Measurements from ENCODE around the gene RNF40. TPM values are rescaled to one million over a fixed set of nuclear protein-coding genes. Genes with fewer than 3 reads are reported as not detected.

Gene RNF40
- polyA plus RNA-seq, 1 donor (not counting 4 experiments of a cell fraction or from before 2014, with no cell fraction given): 52.7 TPM

DNA sequence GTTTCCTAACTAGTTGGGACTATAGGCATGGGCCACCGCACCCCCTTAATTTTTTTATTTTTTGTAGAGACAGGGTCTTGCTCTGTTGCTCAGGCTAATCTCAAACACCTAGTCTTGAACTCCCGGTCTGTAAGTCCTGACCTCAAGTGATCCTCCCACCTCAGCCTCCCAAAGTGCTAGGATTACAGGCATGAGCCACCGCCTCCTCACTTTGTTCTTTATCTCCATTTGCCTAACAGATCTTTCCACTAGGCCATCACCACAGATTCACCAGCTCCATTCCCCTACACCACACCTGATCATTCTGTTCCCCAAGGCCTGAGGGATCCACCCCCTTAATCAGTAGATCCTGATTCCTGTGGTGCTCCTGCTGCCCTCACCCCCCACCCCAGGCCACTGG lies 32.5 kb downstream of the RNF40 start:
- no peak for FAIRE-seq
- Histone ChIP-seq H3K79me2 (ENCODE audit: control insufficient read depth, insufficient read depth, low read length) (no peaks in the 10 kb centered on the region), H3K9me3 (ENCODE audit: control insufficient read depth, low read depth, low read length) (no peaks in the 10 kb centered on the region), H3K4me2 (ENCODE audit: control insufficient read depth, extremely low read depth, insufficient read depth, low read depth, low read length) (no peak overlapping the region), H3K9ac (ENCODE audit: control insufficient read depth, extremely low read depth, insufficient read depth, low read length) (no peak overlapping the region), H3K27ac (ENCODE audit: control insufficient read depth, insufficient read depth, low read length) (no peak overlapping the region), H2AFZ (ENCODE audit: control insufficient read depth, low read length) (no peak overlapping the region), H3K36me3 (ENCODE audit: control insufficient read depth in 2 of 2, extremely low read depth in 1 of 2, insufficient read depth in 2 of 2, low read length in 2 of 2) (no peaks in the 10 kb centered on the region), H3K9me1 (ENCODE audit: control insufficient read depth, extremely low read depth, insufficient read depth, low read length) (no peaks in the 10 kb centered on the region), H3K4me3 (ENCODE audit: control insufficient read depth in 2 of 3, extremely low read depth in 1 of 3, insufficient read depth in 2 of 3, low read depth in 1 of 3, low read length in 3 of 3) (no peak overlapping the region), H4K20me1 (ENCODE audit: control insufficient read depth, extremely low read depth, insufficient read depth, low read length) (no peaks in the 10 kb centered on the region), H3K27me3 (ENCODE audit: control insufficient read depth, extremely low read depth, insufficient read depth, low read length) (no peaks in the 10 kb centered on the region), H3K4me1 (ENCODE audit: control insufficient read depth, extremely low read depth, insufficient read depth, low read length) (no peaks in the 10 kb centered on the region)
- TF ChIP-seq EZH2 (IDR thresholded peaks at IDR 0.05; ENCODE audit: low read length): no peak
- TF ChIP-seq, protein P1, sequence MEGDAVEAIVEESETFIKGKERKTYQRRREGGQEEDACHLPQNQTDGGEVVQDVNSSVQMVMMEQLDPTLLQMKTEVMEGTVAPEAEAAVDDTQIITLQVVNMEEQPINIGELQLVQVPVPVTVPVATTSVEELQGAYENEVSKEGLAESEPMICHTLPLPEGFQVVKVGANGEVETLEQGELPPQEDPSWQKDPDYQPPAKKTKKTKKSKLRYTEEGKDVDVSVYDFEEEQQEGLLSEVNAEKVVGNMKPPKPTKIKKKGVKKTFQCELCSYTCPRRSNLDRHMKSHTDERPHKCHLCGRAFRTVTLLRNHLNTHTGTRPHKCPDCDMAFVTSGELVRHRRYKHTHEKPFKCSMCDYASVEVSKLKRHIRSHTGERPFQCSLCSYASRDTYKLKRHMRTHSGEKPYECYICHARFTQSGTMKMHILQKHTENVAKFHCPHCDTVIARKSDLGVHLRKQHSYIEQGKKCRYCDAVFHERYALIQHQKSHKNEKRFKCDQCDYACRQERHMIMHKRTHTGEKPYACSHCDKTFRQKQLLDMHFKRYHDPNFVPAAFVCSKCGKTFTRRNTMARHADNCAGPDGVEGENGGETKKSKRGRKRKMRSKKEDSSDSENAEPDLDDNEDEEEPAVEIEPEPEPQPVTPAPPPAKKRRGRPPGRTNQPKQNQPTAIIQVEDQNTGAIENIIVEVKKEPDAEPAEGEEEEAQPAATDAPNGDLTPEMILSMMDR (optimal IDR thresholded peaks at IDR 0.05 in 1 of 3, IDR thresholded peaks at IDR 0.05 in 1 of 3, conservative IDR thresholded peaks at IDR 0.05 in 1 of 3; ENCODE audit: extremely low read depth in 1 of 3, insufficient read depth in 2 of 3, low read length in 3 of 3): no peak
- dilution Hi-C loops (cut with MboI; ENCODE audit: extremely low pct_ligation_motif_present, low sequenced_read_pairs): loop anchor here (25.0 kb wide), 1 partner anchor 93 kb away; the partner anchor contains the start of genes BCL7C and CTF1
- DNase-seq (ENCODE audit: low read depth, low spot score): no peak

DNA sequence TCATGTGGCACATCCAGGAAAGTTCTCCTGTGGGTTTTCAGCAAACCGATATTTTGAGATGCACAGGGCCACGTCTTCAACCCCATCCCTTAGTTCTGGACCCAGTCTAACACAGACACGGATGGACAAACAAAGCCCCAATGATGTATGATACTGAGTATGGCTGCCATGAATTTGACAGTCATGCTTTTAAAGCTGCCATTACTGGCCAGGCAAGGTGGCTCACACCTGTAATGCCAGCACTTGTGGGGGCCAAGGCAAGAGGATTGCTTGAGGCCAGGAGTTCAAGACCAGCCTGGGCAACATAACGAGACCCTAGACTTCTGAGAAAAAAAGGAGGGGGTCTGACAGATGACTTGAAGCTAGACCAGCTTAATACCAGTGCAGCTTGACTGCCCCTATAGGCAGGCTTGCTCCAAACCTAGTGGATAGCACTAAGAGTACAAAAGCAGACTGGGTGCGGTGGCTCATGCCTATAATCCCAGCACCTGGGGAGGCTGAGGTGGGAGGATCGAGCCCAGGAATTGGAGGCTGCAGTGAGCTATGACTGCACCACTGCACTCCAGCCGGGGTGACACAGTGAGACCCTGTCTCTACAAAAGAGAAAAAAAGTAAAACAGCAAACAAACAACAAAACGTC lies 35.7 kb downstream of the RNF40 start:
- Histone ChIP-seq H3K4me1 (ENCODE audit: control insufficient read depth, extremely low read depth, insufficient read depth, low read length) (no peaks in the 10 kb centered on the region), H3K9ac (ENCODE audit: control insufficient read depth, extremely low read depth, insufficient read depth, low read length) (no peak overlapping the region), H2AFZ (ENCODE audit: control insufficient read depth, low read length) (no peak overlapping the region), H3K4me3 (ENCODE audit: control insufficient read depth in 2 of 3, extremely low read depth in 1 of 3, insufficient read depth in 2 of 3, low read depth in 1 of 3, low read length in 3 of 3) (no peak overlapping the region), H4K20me1 (ENCODE audit: control insufficient read depth, extremely low read depth, insufficient read depth, low read length) (no peaks in the 10 kb centered on the region), H3K27me3 (ENCODE audit: control insufficient read depth, extremely low read depth, insufficient read depth, low read length) (no peaks in the 10 kb centered on the region), H3K4me2 (ENCODE audit: control insufficient read depth, extremely low read depth, insufficient read depth, low read depth, low read length) (no peak overlapping the region), H3K79me2 (ENCODE audit: control insufficient read depth, insufficient read depth, low read length) (no peaks in the 10 kb centered on the region), H3K9me1 (ENCODE audit: control insufficient read depth, extremely low read depth, insufficient read depth, low read length) (no peaks in the 10 kb centered on the region), H3K27ac (ENCODE audit: control insufficient read depth, insufficient read depth, low read length) (no peak overlapping the region), H3K9me3 (ENCODE audit: control insufficient read depth, low read depth, low read length) (no peaks in the 10 kb centered on the region), H3K36me3 (ENCODE audit: control insufficient read depth in 2 of 2, extremely low read depth in 1 of 2, insufficient read depth in 2 of 2, low read length in 2 of 2) (no peaks in the 10 kb centered on the region)
- no peak for DNase-seq (ENCODE audit: low read depth, low spot score)
- FAIRE-seq: no peak
- dilution Hi-C loops (cut with MboI; ENCODE audit: extremely low pct_ligation_motif_present, low sequenced_read_pairs): loop anchor here (25.0 kb wide), 1 partner anchor 90 kb away; the partner anchor contains the start of genes BCL7C and CTF1
- TF ChIP-seq, protein P1 (optimal IDR thresholded peaks at IDR 0.05 in 1 of 3, IDR thresholded peaks at IDR 0.05 in 1 of 3, conservative IDR thresholded peaks at IDR 0.05 in 1 of 3; ENCODE audit: extremely low read depth in 1 of 3, insufficient read depth in 2 of 3, low read length in 3 of 3): peak in 2 of 3 experiments; percentile 14 to 24
- no peak for TF ChIP-seq EZH2 (IDR thresholded peaks at IDR 0.05; ENCODE audit: low read length)

All from keratinocyte (primary cell).